SW480 (cell line): ENCODE results near the gene DHX15.

Source experiments
- DNase-seq: peaks from one replicate; pipeline ENCODE4 v3.0.0-alpha.2; 2016; ENCODE audit warnings: low spot score

Gene DHX15

GRCh38 chr4:24482871-24483270 is 101.5 kb downstream of the DHX15 start:
- no peak for DNase-seq

GRCh38 chr4:24477919-24478318 is 106.4 kb downstream of the DHX15 start:
- no peak for DNase-seq
